Nephron (organoid): ENCODE results near the gene APBB1IP.

Experiments
- H3K27ac Mint-ChIP-seq, 3 experiments: 2 replicates each; pipeline ENCODE4 v1.8.0; 2020; ENCODE audit warnings: mixed read lengths in 3 of 3, mild to moderate bottlenecking in 2 of 3, moderate library complexity in 1 of 3
- H3K27me3 Mint-ChIP-seq: 2 replicates; pipeline ENCODE4 v1.8.0; 2021; ENCODE audit warnings: low read depth, mild to moderate bottlenecking, moderate library complexity, mixed read lengths
- H3K36me3 Mint-ChIP-seq: 2 replicates; pipeline ENCODE4 v1.8.0; 2020; ENCODE audit warnings: low read depth, mixed read lengths
- H3K4me1 Mint-ChIP-seq: 2 replicates; pipeline ENCODE4 v1.8.0; 2020; ENCODE audit warnings: mixed read lengths
- H3K4me3 Mint-ChIP-seq, 3 experiments: 2 replicates each; pipeline ENCODE4 v1.8.0; 2020; ENCODE audit warnings: mild to moderate bottlenecking in 3 of 3, mixed read lengths in 3 of 3, moderate library complexity in 2 of 3
- H3K9me3 Mint-ChIP-seq: 2 replicates; pipeline ENCODE4 v1.8.0; 2020; ENCODE audit warnings: mixed read lengths
- CTCF ChIP-seq, 3 experiments: fragments of 200-600 bp; sonication (generic); IDR thresholded peaks; one replicate each; pipeline ENCODE4 v1.5.0; 2021; ENCODE audit warnings: antibody characterized with exemption in 3 of 3; ENCODE audit not compliant: unreplicated experiment in 3 of 3

APBB1IP gene

GRCh38 chr10:26524161-26524896 is 86.2 kb downstream of the APBB1IP start:
- Mint-ChIP-seq H3K27ac (no peak overlapping the region), H3K4me1 (no peaks in the 10 kb centered on the region), H3K4me3 (no peak overlapping the region), H3K9me3 (peaks cover 3% of the 10 kb centered on the region), H3K27me3 (no peaks in the 10 kb centered on the region), H3K36me3 (no peaks in the 10 kb centered on the region)
- no peak for TF ChIP-seq CTCF (IDR thresholded peaks at IDR 0.05; ENCODE audit: unreplicated experiment in 3 of 3)

GRCh38 chr10:26525586-26525985 is 87.4 kb downstream of the APBB1IP start:
- no peak overlapping the region for H3K27ac Mint-ChIP-seq
- no peak overlapping the region for H3K4me3 Mint-ChIP-seq
- no peaks in the 10 kb centered on the region for H3K36me3 Mint-ChIP-seq
- no peaks in the 10 kb centered on the region for H3K27me3 Mint-ChIP-seq
- H3K4me1 Mint-ChIP-seq, result no peaks in the 10 kb centered on the region
- no peak for TF ChIP-seq CTCF (IDR thresholded peaks at IDR 0.05; ENCODE audit: unreplicated experiment in 3 of 3)
- H3K9me3 Mint-ChIP-seq, result no peaks in the 10 kb centered on the region

- Mint-ChIP-seq H3K9me3 (no peaks in the 10 kb centered on the region), H3K27ac (no peak overlapping the region), H3K4me3 (no peak overlapping the region), H3K36me3 (no peaks in the 10 kb centered on the region), H3K4me1 (no peaks in the 10 kb centered on the region), H3K27me3 (no peaks in the 10 kb centered on the region)
- no peak for TF ChIP-seq CTCF (IDR thresholded peaks at IDR 0.05; ENCODE audit: unreplicated experiment in 3 of 3)
Measured at GRCh38 chr10:26527018-26527417, 88.9 kb downstream of the APBB1IP start.

- H3K27ac Mint-ChIP-seq, result no peak overlapping the region
- H3K9me3 Mint-ChIP-seq, result no peaks in the 10 kb centered on the region
- H3K27me3 Mint-ChIP-seq, result no peaks in the 10 kb centered on the region
- no peaks in the 10 kb centered on the region for H3K36me3 Mint-ChIP-seq
- H3K4me1 Mint-ChIP-seq, result no peaks in the 10 kb centered on the region
- TF ChIP-seq CTCF (IDR thresholded peaks at IDR 0.05; ENCODE audit: unreplicated experiment in 3 of 3), result no peak
- H3K4me3 Mint-ChIP-seq, result no peak overlapping the region
Measured at GRCh38 chr10:26528048-26528447, 89.9 kb downstream of the APBB1IP start.

- Mint-ChIP-seq H3K27me3 (no peaks in the 10 kb centered on the region), H3K4me1 (no peaks in the 10 kb centered on the region), H3K9me3 (no peaks in the 10 kb centered on the region), H3K36me3 (no peaks in the 10 kb centered on the region), H3K27ac (no peak overlapping the region), H3K4me3 (no peak overlapping the region)
- TF ChIP-seq CTCF (IDR thresholded peaks at IDR 0.05; ENCODE audit: unreplicated experiment in 3 of 3), result no peak
Measured at GRCh38 chr10:26528715-26529393, 90.7 kb downstream of the APBB1IP start.

- H3K27ac Mint-ChIP-seq, result no peak overlapping the region
- H3K27me3 Mint-ChIP-seq, result no peaks in the 10 kb centered on the region
- H3K4me1 Mint-ChIP-seq, result no peaks in the 10 kb centered on the region
- H3K9me3 Mint-ChIP-seq, result no peaks in the 10 kb centered on the region
- H3K36me3 Mint-ChIP-seq, result no peaks in the 10 kb centered on the region
- H3K4me3 Mint-ChIP-seq, result no peak overlapping the region
- no peak for TF ChIP-seq CTCF (IDR thresholded peaks at IDR 0.05; ENCODE audit: unreplicated experiment in 3 of 3)
Measured at GRCh38 chr10:26534384-26534783, 96.2 kb downstream of the APBB1IP start.
